GM19099 (cell line): ENCODE results near the gene STKLD1.

ENCODE experiments used
- POLR2A ChIP-seq: IDR thresholded peaks from 3 replicates; pipeline ENCODE4 v1.6.1; 2011; ENCODE audit warnings: low read depth; ENCODE audit not compliant: insufficient read length; ENCODE audit errors: extremely low read depth

The STKLD1 gene

GRCh38 chr9:133344979-133345378, 31.2 kb upstream of the STKLD1 start:
- no peak for TF ChIP-seq POLR2A

GRCh38 chr9:133345596-133345995, 30.6 kb upstream of the STKLD1 start:
- TF ChIP-seq POLR2A, result no peak

DNA sequence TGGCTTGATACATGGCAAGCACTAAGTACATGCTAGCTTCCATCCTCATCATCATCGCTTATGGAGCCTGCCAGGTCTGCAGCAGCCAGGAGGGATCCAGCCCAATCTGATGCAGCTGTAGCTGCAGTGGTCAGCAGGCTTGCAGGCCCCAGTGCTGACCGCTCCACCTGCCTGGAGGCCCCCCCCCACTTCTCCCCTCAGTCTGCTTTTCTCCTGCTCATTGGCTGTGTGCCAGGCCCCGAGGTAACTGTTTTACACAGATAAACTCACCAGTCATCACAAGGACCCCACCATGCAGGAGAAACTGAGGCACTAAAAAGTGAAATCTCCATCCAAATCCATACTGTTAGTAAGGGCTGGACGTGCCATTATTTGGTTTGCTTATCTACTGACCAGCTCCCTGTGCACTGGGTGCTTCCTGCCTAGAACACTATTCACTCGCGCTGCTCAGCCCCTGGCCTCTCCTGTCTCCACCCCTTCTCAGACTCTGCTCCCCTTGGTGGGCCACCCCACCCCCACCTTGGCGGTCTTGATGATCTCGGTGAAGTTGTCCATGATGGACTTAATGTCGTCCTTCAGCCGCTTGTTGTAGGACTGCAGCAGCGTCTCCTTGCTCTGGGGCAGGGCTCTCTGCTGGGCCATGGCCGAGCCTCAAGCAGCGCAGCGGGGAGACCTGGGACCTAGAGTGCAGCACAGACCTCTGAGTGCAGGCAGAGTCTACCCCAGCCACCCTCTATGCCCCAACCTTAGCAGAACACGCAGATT, 30.0 kb upstream of the STKLD1 start:
- no peak for TF ChIP-seq POLR2A

DNA sequence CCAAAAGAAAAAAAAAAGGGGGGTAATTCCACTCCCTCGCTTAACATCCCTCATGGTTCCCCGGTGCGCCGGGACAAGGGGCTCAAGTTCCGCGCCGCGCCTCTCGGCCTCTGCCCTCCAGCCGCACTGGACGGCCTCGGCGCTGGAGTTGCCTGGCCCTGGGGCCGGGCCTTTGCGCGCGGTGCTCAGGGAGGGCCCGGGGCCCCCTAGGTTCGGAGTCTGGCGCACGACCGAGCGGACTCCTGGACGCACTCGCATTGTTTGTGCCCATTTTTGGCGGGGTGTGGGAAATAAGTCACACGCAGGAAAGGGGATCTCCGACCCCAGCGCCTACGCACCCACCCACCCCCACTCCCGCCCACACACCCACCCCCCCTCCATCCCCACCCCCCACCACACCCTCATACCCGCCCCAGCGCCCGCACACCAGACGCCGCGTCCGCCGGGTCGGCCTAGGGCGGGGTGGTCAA, 28.6 kb upstream of the STKLD1 start:
- TF ChIP-seq POLR2A, result no peak

DNA sequence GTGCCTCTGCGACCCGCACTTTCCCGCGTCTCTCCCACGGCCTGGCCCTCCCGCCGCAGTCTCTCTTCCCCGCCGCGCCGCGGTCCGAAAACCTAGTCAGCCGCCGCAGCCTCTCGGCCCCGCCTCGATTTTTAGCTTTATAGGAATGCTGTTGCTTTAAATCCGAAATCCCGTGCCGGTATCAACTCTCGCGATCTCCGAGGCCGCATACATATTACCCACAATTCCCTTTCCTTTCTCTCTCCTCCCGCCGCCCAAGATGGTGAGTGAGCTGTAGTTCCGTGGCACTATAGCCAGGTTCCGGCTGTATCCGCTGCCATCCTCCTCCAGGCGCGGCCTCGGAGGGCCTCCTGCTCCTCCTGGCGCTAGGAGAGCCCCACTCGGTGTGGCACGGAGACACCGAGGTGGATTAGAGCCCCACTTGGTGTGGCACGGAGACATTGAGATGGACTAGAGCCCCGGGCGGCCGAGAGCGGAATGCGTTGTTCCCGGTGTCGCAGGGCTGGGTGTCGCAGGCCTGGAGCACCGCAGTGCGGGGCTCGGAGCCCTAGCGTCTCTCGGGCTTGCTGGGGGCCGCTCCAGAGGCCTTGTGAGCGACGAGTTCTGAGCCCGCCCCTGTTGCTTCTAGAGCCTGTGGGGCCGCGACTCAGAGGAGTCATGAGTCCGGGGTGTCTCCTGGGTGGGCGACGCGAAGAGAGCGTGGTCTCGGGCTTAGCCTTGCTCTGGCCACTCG, 28.0 kb upstream of the STKLD1 start, which contains the start of the genes MED22 and RPL7A:
MED22 (minus strand) TSS at position 147 of the 733 bp plus-strand sequence. CDS start 1,469 bp downstream, outside the sequence.
RPL7A (plus strand) TSS at position 234 of the 733 bp plus-strand sequence; CDS start at position 260, 26 bp downstream.
- peak; percentile 99 for TF ChIP-seq POLR2A

- no peak for TF ChIP-seq POLR2A
These were observed 27.2 kb upstream of the STKLD1 start for GRCh38 chr9:133348718-133349573.

- TF ChIP-seq POLR2A, result peak; percentile 29
These were observed 26.1 kb upstream of the STKLD1 start for GRCh38 chr9:133349965-133350616.

- no peak for TF ChIP-seq POLR2A
These were observed 24.6 kb upstream of the STKLD1 start for GRCh38 chr9:133351526-133351907.

DNA sequence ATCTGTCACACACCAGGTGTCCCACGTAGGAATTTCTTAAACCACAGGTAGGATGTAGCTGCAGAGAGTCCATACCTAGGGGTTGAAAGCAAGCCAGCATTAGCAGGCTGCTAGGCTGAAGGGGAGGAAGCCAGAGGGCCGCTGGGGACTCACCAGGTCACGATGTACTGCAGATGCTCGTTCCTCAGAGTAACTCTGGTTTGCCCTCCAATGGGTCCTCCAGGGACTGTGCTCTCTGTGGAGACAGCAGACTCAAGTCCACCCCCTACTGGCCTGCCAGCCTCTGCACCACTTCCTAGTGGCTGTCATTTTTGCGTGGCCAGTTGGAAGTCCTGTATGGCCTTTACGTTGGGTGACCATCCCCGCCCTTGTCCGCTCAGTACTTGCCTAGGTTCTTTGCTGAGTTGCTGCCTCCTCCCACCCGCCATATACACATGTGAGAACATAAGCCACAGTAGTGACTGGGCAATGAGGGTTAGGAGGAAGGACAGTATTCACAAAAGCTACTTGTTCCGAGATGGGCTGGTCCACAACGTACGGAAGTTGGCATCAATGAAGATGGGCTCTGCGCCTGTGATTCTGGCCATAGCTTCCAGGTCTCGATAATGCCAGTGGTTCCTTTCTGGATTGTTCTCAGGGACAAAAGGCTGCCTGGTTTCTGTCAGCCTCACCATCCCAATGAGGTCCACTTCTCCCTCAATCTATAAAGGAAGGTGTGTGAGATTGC, 24.1 kb upstream of the STKLD1 start:
- TF ChIP-seq POLR2A, result peak; percentile 23

- no peak for TF ChIP-seq POLR2A
These were observed 23.4 kb upstream of the STKLD1 start for GRCh38 chr9:133352635-133353340.

GRCh38 chr9:133353548-133353947, 22.6 kb upstream of the STKLD1 start:
- peak; percentile 39 for TF ChIP-seq POLR2A

- TF ChIP-seq POLR2A, result no peak
These were observed 21.4 kb upstream of the STKLD1 start for GRCh38 chr9:133354766-133355165.

DNA sequence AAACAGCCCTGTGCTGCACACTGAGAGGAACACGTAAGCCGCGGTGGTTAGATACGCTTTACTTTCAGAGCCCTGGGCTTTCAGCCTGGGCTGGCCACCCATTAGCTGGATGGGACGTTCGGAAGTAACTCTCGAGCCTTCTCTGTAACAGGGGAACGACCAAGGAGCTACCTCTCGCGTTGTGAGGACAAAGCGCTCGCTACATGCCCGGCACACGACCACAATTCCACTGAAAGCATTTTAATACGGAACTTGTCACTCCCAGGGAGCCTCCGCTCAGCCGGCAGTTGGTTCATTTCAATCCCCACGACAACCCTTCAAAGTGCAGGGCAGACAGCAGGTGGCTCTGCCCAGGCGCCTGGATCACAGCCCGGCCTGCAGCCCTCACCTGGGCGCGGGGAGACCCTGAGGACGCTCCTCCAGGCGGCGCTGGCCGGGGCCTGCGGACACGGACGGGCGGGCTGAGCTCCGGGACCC, 20.2 kb upstream of the STKLD1 start:
- no peak for TF ChIP-seq POLR2A
